NT2/D1 (cell line): ENCODE data around the gene CD4.

ENCODE experiments used
- DNase-seq: peaks from one replicate; pipeline ENCODE4 v3.0.0-alpha.2; 2011; ENCODE audit warnings: low read depth, low spot score
- H3K27me3 ChIP-seq: 2 replicates; pipeline ENCODE4 v1.6.0; 2011; ENCODE audit warnings: mild to moderate bottlenecking; ENCODE audit not compliant: insufficient read length, insufficient read depth
- H3K36me3 ChIP-seq: 2 replicates; pipeline ENCODE4 v1.6.1; 2011; ENCODE audit warnings: mild to moderate bottlenecking, low read length, mixed read lengths; ENCODE audit not compliant: insufficient read depth, insufficient read length
- H3K4me1 ChIP-seq: 2 replicates; pipeline ENCODE4 v1.5.1; 2011; ENCODE audit not compliant: insufficient read depth, insufficient read length
- H3K4me3 ChIP-seq: 2 replicates; pipeline ENCODE4 v1.5.1; 2011; ENCODE audit warnings: low read depth; ENCODE audit not compliant: insufficient read length
- H3K9ac ChIP-seq: 2 replicates; pipeline ENCODE4 v1.6.0; 2011; ENCODE audit warnings: low read depth; ENCODE audit not compliant: insufficient read length
- H3K9me3 ChIP-seq: 2 replicates; pipeline ENCODE4 v1.5.1; 2011; ENCODE audit warnings: mild to moderate bottlenecking, low read length; ENCODE audit not compliant: insufficient read depth
- SUZ12 ChIP-seq: IDR thresholded peaks from 2 replicates; pipeline ENCODE4 v1.6.1; 2011; ENCODE audit not compliant: insufficient read length, insufficient read depth; ENCODE audit errors: extremely low read depth
- YY1 ChIP-seq: IDR thresholded peaks from 2 replicates; pipeline ENCODE4 v1.6.1; 2011; ENCODE audit not compliant: insufficient read length, insufficient read depth
- ZNF274 ChIP-seq: IDR thresholded peaks from 2 replicates; pipeline ENCODE4 v1.6.1; 2011; ENCODE audit warnings: mild to moderate bottlenecking, low read depth, low read length

Gene CD4

DNA sequence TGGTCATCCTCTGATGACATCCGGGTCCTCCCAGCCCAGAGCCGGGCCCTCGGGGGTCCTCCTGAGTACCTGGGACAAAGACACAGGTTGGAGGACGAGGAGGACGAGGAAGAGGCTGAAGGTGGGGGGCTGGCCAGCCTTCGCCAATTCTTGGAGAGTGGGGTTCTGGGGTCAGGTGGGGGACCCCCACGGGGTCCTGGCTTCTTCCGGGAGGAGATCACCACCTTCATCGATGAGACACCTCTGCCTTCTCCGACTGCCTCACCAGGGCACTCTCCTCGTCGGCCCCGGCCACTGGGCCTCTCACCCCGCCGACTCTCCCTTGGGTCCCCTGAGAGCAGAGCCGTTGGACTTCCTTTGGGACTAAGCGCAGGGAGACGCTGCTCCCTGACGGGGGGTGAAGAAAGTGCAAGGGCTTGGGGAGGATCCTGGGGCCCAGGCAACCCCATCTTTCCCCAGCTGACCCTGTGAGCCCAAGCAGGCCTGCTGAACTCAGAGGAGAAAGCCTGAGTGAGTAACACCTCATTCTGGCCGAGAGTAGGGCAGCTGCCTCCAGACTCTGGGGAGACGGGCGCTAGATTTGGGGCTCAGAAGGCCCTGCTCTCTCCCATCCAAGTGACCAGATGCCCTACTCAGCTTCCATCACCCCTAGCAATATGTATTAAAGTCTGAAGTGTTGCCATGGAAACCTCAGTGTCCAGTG, 37.6 kb downstream of the CD4 start:
- no peaks in the 10 kb centered on the region for H3K27me3 ChIP-seq
- TF ChIP-seq YY1 (no peak), ZNF274 (no peak), SUZ12 (no peak)
- H3K4me1 ChIP-seq: peaks cover 66% of the 10 kb centered on the region
- peak overlapping the region; percentile 80 for H3K9ac ChIP-seq
- no peak for DNase-seq
- peaks cover 50% of the 10 kb centered on the region for H3K36me3 ChIP-seq
- H3K4me3 ChIP-seq: peak overlapping the region; percentile 5
- H3K9me3 ChIP-seq: no peaks in the 10 kb centered on the region

DNA sequence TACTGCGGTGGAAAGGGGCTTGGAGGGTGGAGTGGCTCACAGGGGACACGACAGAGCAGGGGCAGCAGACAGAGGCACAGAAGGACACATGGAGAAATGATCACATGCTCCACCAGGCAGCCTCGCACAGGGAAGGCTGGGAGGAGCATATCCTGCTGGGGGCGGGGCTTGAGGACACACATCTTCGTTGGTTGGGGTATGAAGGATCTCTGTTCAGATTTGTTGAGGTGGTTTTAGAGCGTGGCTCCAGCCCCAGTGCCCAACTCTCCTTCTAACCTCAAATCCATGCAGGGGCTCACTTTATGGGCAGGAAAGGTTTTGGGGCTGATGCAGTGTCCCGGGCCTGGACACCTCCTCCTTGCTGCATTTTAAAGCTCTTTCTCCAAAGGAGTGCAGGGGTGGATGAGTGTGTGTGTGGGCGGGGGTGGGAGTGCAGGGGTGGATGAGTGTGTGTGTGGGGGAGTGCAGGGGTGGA, 38.1 kb downstream of the CD4 start:
- Histone ChIP-seq H3K9ac (peak overlapping the region; percentile 80), H3K27me3 (no peaks in the 10 kb centered on the region), H3K36me3 (peaks cover 56% of the 10 kb centered on the region), H3K4me1 (peaks cover 60% of the 10 kb centered on the region), H3K9me3 (no peaks in the 10 kb centered on the region), H3K4me3 (peak overlapping the region; percentile 5)
- TF ChIP-seq SUZ12: no peak
- no peak for TF ChIP-seq YY1
- TF ChIP-seq ZNF274: no peak
- peak; percentile 96 for DNase-seq

DNA sequence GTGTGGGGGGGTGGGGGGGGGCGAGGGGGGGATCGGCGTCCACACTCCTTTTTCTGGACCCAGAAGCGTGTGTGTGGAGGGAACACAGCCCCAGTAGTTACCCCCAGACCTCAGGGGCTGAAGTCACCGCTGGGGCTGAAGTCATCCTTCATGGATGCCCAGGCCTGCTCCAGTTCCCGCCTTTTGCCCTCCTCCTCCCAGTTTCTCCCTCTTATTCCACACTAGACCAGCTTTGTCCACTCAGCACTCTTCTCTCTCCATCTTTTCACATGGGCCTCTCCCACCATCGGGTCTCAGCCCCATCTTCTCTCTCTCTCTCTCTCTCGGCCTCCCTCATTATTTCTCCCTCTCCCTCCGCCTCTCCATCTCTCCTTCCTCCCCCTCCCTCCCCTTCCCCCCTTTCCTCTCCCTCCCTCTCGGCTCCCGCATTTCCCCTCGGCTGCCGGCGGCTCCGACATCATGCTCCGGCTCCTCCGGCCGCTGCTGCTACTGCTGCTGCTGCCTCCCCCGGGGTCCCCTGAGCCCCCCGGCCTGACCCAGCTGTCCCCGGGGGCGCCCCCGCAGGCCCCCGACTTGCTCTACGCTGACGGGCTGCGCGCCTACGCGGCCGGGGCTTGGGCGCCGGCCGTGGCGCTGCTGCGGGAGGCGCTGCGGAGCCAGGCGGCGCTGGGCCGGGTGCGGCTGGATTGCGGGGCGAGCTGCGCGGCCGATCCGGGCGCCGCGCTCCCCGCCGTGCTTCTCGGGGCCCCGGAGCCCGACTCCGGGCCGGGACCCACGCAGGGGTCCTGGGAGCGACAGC, 38.9 kb downstream of the CD4 start, which contains the start of gene P3H3:
Gene P3H3 (plus strand): TSS at position 426 of the 799 bp plus-strand sequence. CDS start 34 bp downstream, at position 460.
- H3K9me3 ChIP-seq: no peaks in the 10 kb centered on the region
- DNase-seq: peak; percentile 89
- peaks cover 59% of the 10 kb centered on the region for H3K36me3 ChIP-seq
- TF ChIP-seq SUZ12 (no peak), YY1 (no peak)
- no peaks in the 10 kb centered on the region for H3K27me3 ChIP-seq
- H3K9ac ChIP-seq: peak within 1 kb of the TSS; percentile 94
- peak within 1 kb of the TSS; percentile 93 for H3K4me3 ChIP-seq
- peaks cover 54% of the 10 kb centered on the region for H3K4me1 ChIP-seq

DNA sequence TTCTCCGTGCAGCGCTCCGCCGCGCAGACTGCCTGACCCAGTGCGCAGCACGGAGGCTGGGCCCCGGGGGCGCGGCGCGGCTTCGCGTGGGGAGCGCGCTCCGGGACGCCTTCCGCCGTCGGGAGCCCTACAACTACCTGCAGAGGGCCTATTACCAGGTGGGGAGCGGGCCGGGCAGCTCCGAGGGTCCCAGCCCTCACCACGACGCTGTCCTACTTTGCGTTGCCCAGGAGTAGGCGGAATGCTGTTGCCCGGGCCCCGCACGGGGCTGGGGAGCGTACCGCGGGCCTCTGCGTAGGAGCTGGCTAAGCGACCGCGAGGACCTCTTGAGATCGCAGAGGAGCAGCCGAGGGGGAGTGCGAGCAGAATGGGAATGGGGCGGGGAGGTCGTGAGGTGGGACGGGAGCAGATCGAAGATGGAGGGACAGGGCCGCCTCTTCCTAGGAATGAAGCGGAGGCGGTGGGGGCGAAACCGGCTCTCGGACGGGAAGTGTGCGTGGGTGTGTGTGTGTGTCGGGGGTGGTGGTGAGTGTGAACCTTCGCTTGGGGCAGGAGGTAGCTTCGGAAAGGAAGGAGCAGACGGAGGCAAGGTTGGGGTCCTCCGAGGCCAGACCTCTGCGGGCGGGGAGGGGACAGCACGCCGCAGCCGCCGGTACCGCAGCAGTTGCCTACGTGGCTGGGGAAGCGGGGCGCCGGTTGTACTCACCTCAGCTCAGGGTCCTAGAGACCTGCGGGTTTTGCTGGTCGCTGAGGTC, 39.6 kb downstream of the CD4 start:
- peak; percentile 80 for DNase-seq
- H3K4me3 ChIP-seq: peak overlapping the region; percentile 93
- H3K9ac ChIP-seq: peak overlapping the region; percentile 94
- no peaks in the 10 kb centered on the region for H3K27me3 ChIP-seq
- TF ChIP-seq SUZ12: peak; percentile 40
- TF ChIP-seq ZNF274: no peak
- no peaks in the 10 kb centered on the region for H3K9me3 ChIP-seq
- H3K4me1 ChIP-seq: peaks cover 47% of the 10 kb centered on the region
- H3K36me3 ChIP-seq: peaks cover 65% of the 10 kb centered on the region

DNA sequence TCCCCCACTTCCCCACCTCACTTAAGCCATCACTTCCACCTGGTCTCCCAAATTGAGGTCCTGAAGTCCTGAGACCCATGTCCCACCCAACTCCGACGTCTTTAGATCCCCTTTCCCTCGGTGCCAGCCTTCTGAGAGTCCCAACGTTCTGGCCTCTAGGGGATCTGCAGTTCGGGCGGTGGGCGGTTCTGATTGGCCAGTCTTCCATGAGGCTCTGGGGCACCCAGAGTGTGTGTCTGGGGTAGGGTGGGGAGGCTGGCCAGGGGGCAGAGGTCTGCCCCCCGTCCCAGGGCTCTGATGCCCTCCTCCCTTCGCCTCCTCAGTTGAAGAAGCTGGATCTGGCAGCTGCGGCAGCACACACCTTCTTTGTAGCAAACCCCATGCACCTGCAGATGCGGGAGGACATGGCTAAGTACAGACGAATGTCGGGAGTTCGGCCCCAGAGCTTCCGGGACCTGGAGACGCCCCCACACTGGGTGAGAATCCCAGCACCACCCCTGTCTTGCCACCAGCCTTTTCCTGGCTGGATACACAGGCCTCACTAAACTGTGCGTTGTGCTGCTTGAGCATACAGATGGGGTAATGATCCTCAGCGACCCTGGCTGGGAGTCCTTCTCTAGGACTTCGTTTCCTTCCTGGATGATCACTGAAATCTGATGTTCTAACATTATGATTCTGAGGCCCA, 40.4 kb downstream of the CD4 start:
- Histone ChIP-seq H3K9ac (peak overlapping the region; percentile 94), H3K27me3 (no peaks in the 10 kb centered on the region), H3K4me1 (peaks cover 43% of the 10 kb centered on the region), H3K4me3 (peak overlapping the region; percentile 93), H3K9me3 (no peaks in the 10 kb centered on the region), H3K36me3 (peaks cover 64% of the 10 kb centered on the region)
- no peak for DNase-seq
- TF ChIP-seq SUZ12 (no peak), ZNF274 (no peak), YY1 (no peak)

DNA sequence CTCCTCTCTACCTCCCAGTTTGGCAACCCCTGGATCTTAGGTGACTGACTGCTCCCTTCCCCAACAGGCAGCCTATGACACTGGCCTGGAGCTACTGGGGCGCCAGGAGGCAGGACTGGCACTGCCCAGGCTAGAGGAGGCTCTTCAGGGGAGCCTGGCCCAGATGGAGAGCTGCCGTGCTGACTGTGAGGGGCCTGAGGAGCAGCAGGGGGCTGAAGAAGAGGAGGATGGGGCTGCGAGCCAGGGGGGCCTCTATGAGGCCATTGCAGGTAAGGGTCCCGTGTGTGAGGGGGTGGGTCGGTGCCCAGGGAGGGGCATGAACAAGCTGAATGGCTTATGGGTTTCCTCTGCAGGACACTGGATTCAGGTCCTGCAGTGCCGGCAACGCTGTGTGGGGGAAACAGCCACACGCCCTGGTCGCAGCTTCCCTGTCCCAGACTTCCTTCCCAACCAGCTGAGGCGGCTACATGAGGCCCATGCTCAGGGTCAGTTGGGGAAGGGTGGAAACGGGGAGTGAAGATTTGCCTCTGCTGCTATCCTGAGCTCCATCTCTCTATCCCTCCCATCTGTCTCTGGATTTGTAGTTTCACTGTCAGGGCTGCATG, 41.1 kb downstream of the CD4 start:
- DNase-seq: no peak
- no peaks in the 10 kb centered on the region for H3K27me3 ChIP-seq
- peaks cover 66% of the 10 kb centered on the region for H3K36me3 ChIP-seq
- H3K4me1 ChIP-seq: peaks cover 35% of the 10 kb centered on the region
- no peak overlapping the region for H3K4me3 ChIP-seq
- H3K9ac ChIP-seq: peak overlapping the region; percentile 94
- no peaks in the 10 kb centered on the region for H3K9me3 ChIP-seq
- TF ChIP-seq YY1 (no peak), ZNF274 (no peak), SUZ12 (no peak)
